ENCODE measurements around the gene PPP1R12C.

Gene PPP1R12C

GRCh38 chr19:55103190-55103589 is 14.2 kb downstream of the PPP1R12C start:
- H3K9ac ChIP-seq (ENCODE audit: low read length) = no peak overlapping the region
- peaks cover 64% of the 10 kb centered on the region for H3K36me3 ChIP-seq (ENCODE audit: insufficient read depth, low read length)
- H3K4me1 ChIP-seq (ENCODE audit: insufficient read depth, low read length) = no peaks in the 10 kb centered on the region

GRCh38 chr19:55101261-55101660 is 16.2 kb downstream of the PPP1R12C start:
- Histone ChIP-seq H3K27me3 (ENCODE audit: control insufficient read depth in 1 of 2, insufficient read depth in 2 of 2, low read length in 2 of 2) (no peaks in the 10 kb centered on the region), H3K4me3 (ENCODE audit: low read depth in 1 of 2, low read length in 2 of 2) (no peak overlapping the region), H3K9ac (ENCODE audit: low read length) (no peak overlapping the region), H3K36me3 (ENCODE audit: insufficient read depth, low read length) (peaks cover 61% of the 10 kb centered on the region), H3K27ac (ENCODE audit: low read depth, low read length) (no peak overlapping the region), H3K4me1 (ENCODE audit: insufficient read depth, low read length) (no peaks in the 10 kb centered on the region), H3K9me3 (ENCODE audit: low read length) (no peaks in the 10 kb centered on the region)

More at GRCh38 chr19:55103190-55103589, 14.2 kb downstream of the PPP1R12C start:
- Histone ChIP-seq H3K4me3 (ENCODE audit: low read depth in 1 of 2, low read length in 2 of 2) (no peak overlapping the region), H3K9me3 (ENCODE audit: low read length) (no peaks in the 10 kb centered on the region), H3K27ac (ENCODE audit: low read depth, low read length) (no peak overlapping the region), H3K27me3 (ENCODE audit: control insufficient read depth in 1 of 2, insufficient read depth in 2 of 2, low read length in 2 of 2) (no peaks in the 10 kb centered on the region)

GRCh38 chr19:55099557-55100506 is 17.6 kb downstream of the PPP1R12C start:
- Histone ChIP-seq H3K27ac (ENCODE audit: low read depth, low read length) (no peak overlapping the region), H3K36me3 (ENCODE audit: insufficient read depth, low read length) (peaks cover 70% of the 10 kb centered on the region), H3K9me3 (ENCODE audit: low read length) (no peaks in the 10 kb centered on the region), H3K4me3 (ENCODE audit: low read depth in 1 of 2, low read length in 2 of 2) (no peak overlapping the region), H3K9ac (ENCODE audit: low read length) (no peak overlapping the region), H3K27me3 (ENCODE audit: control insufficient read depth in 1 of 2, insufficient read depth in 2 of 2, low read length in 2 of 2) (no peaks in the 10 kb centered on the region), H3K4me1 (ENCODE audit: insufficient read depth, low read length) (no peaks in the 10 kb centered on the region)

- H3K36me3 ChIP-seq (ENCODE audit: insufficient read depth, low read length) = peaks cover 78% of the 10 kb centered on the region
- H3K4me1 ChIP-seq (ENCODE audit: insufficient read depth, low read length) = no peaks in the 10 kb centered on the region
- H3K27ac ChIP-seq (ENCODE audit: low read depth, low read length) = no peak overlapping the region
- H3K9ac ChIP-seq (ENCODE audit: low read length) = no peak overlapping the region
- H3K9me3 ChIP-seq (ENCODE audit: low read length) = no peaks in the 10 kb centered on the region
- no peaks in the 10 kb centered on the region for H3K27me3 ChIP-seq (ENCODE audit: control insufficient read depth in 1 of 2, insufficient read depth in 2 of 2, low read length in 2 of 2)
- no peak overlapping the region for H3K4me3 ChIP-seq (ENCODE audit: low read depth in 1 of 2, low read length in 2 of 2)
Observed at GRCh38 chr19:55098716-55099556, 18.5 kb downstream of the PPP1R12C start.

- Histone ChIP-seq H3K27me3 (ENCODE audit: control insufficient read depth in 1 of 2, insufficient read depth in 2 of 2, low read length in 2 of 2) (no peaks in the 10 kb centered on the region), H3K36me3 (ENCODE audit: insufficient read depth, low read length) (peaks cover 71% of the 10 kb centered on the region), H3K4me1 (ENCODE audit: insufficient read depth, low read length) (no peaks in the 10 kb centered on the region), H3K9ac (ENCODE audit: low read length) (no peak overlapping the region), H3K9me3 (ENCODE audit: low read length) (no peaks in the 10 kb centered on the region), H3K4me3 (ENCODE audit: low read depth in 1 of 2, low read length in 2 of 2) (no peak overlapping the region), H3K27ac (ENCODE audit: low read depth, low read length) (no peak overlapping the region)
Observed at GRCh38 chr19:55097864-55098715, 19.3 kb downstream of the PPP1R12C start.

- Histone ChIP-seq H3K27ac (ENCODE audit: low read depth, low read length) (no peak overlapping the region), H3K27me3 (ENCODE audit: control insufficient read depth in 1 of 2, insufficient read depth in 2 of 2, low read length in 2 of 2) (no peaks in the 10 kb centered on the region), H3K36me3 (ENCODE audit: insufficient read depth, low read length) (peaks cover 70% of the 10 kb centered on the region)
Observed at GRCh38 chr19:55096061-55096701, 21.3 kb downstream of the PPP1R12C start.

GRCh38 chr19:55095260-55096060 is 22.0 kb downstream of the PPP1R12C start:
- Histone ChIP-seq H3K9ac (ENCODE audit: low read length) (no peak overlapping the region), H3K4me1 (ENCODE audit: insufficient read depth, low read length) (no peaks in the 10 kb centered on the region), H3K27ac (ENCODE audit: low read depth, low read length) (no peak overlapping the region), H3K27me3 (ENCODE audit: control insufficient read depth in 1 of 2, insufficient read depth in 2 of 2, low read length in 2 of 2) (no peaks in the 10 kb centered on the region), H3K4me3 (ENCODE audit: low read depth in 1 of 2, low read length in 2 of 2) (no peak overlapping the region), H3K36me3 (ENCODE audit: insufficient read depth, low read length) (peaks cover 73% of the 10 kb centered on the region), H3K9me3 (ENCODE audit: low read length) (no peaks in the 10 kb centered on the region)

More at GRCh38 chr19:55096061-55096701, 21.3 kb downstream of the PPP1R12C start:
- H3K4me3 ChIP-seq (ENCODE audit: low read depth in 1 of 2, low read length in 2 of 2) = no peak overlapping the region
- no peaks in the 10 kb centered on the region for H3K4me1 ChIP-seq (ENCODE audit: insufficient read depth, low read length)
- no peaks in the 10 kb centered on the region for H3K9me3 ChIP-seq (ENCODE audit: low read length)
- H3K9ac ChIP-seq (ENCODE audit: low read length) = no peak overlapping the region

GRCh38 chr19:55094456-55095259 is 22.8 kb downstream of the PPP1R12C start:
- H3K36me3 ChIP-seq (ENCODE audit: insufficient read depth, low read length) = peaks cover 71% of the 10 kb centered on the region

GRCh38 chr19:55092423-55093318 is 24.8 kb downstream of the PPP1R12C start:
- peaks cover 12% of the 10 kb centered on the region for H3K4me1 ChIP-seq (ENCODE audit: insufficient read depth, low read length)
- H3K36me3 ChIP-seq (ENCODE audit: insufficient read depth, low read length) = peaks cover 53% of the 10 kb centered on the region
- no peak overlapping the region for H3K4me3 ChIP-seq (ENCODE audit: low read depth in 1 of 2, low read length in 2 of 2)
- no peak overlapping the region for H3K9ac ChIP-seq (ENCODE audit: low read length)
- H3K9me3 ChIP-seq (ENCODE audit: low read length) = no peaks in the 10 kb centered on the region
- H3K27me3 ChIP-seq (ENCODE audit: control insufficient read depth in 1 of 2, insufficient read depth in 2 of 2, low read length in 2 of 2) = no peaks in the 10 kb centered on the region
- H3K27ac ChIP-seq (ENCODE audit: low read depth, low read length) = no peak overlapping the region

More at GRCh38 chr19:55094456-55095259, 22.8 kb downstream of the PPP1R12C start:
- Histone ChIP-seq H3K4me3 (ENCODE audit: low read depth in 1 of 2, low read length in 2 of 2) (no peak overlapping the region), H3K9me3 (ENCODE audit: low read length) (no peaks in the 10 kb centered on the region), H3K4me1 (ENCODE audit: insufficient read depth, low read length) (no peaks in the 10 kb centered on the region), H3K9ac (ENCODE audit: low read length) (no peak overlapping the region), H3K27ac (ENCODE audit: low read depth, low read length) (no peak overlapping the region), H3K27me3 (ENCODE audit: control insufficient read depth in 1 of 2, insufficient read depth in 2 of 2, low read length in 2 of 2) (no peaks in the 10 kb centered on the region)

Measured in muscle layer of colon (tissue), 2 donors.